Uterus (tissue), 2 donors: ENCODE data around the gene TSNAXIP1.

Experiments
- CTCF ChIP-seq, 4 experiments: fragments of 200-600 bp in 2 of 4; fragments of 450-650 bp in 2 of 4; sonication (generic) in 2 of 4; IDR thresholded peaks; one replicate each; pipeline ENCODE4 v1.5.1; 2016 to 2019; ENCODE audit warnings: antibody characterized with exemption in 4 of 4, mild to moderate bottlenecking in 2 of 4, moderate library complexity in 1 of 4
- POLR2A ChIP-seq, 2 donors: fragments of 450-650 bp; IDR thresholded peaks; one replicate each; pipeline ENCODE4 v1.6.1; 2016; ENCODE audit warnings: antibody characterized with exemption in 2 of 2, mild to moderate bottlenecking in 1 of 2, moderate library complexity in 1 of 2

GRCh38 chr16:67865318-67865717 is 58.6 kb downstream of the TSNAXIP1 start:
- TF ChIP-seq CTCF (IDR thresholded peaks at IDR 0.05) = peak in 2 of 4 experiments; percentile 10 to 20
- TF ChIP-seq POLR2A (IDR thresholded peaks at IDR 0.05) = no peak
